Prostate gland (tissue), 2 donors: ENCODE data around the gene CACNA2D4. TPM values are rescaled to one million over a fixed set of nuclear protein-coding genes. Genes with fewer than 3 reads are reported as not detected.
A peak's percentile ranks its signal among the peaks of the same experiment; 100 is the strongest.

Experiments used
- DNase-seq: peaks from one replicate; pipeline ENCODE4 v3.0.0-alpha.2; 2019; ENCODE audit warnings: low spot score
- H3K27ac ChIP-seq, 2 donors: fragments of 200-600 bp; sonication (generic); 2 replicates each; pipeline ENCODE4 v1.5.1; 2017 to 2019
- H3K27me3 ChIP-seq: fragments of 200-600 bp; sonication (generic); replicated peaks from 2 replicates; pipeline ENCODE4 v1.5.1; 2019; ENCODE audit not compliant: insufficient read depth
- H3K36me3 ChIP-seq, 2 donors: fragments of 200-600 bp; sonication (generic); 1 replicate in 1 of 2; 2 replicates in 1 of 2; pipeline versions ENCODE4 v1.5.1 to v1.8.1; 2017 to 2019
- H3K4me1 ChIP-seq: fragments of 200-600 bp; sonication (generic); replicated peaks from 2 replicates; pipeline ENCODE4 v1.5.1; 2019
- H3K4me3 ChIP-seq, 2 donors: fragments of 200-600 bp; sonication (generic); 2 replicates each; pipeline ENCODE4 v1.5.1; 2017 to 2019
- H3K9me3 ChIP-seq: fragments of 200-600 bp; sonication (generic); 2 replicates; pipeline ENCODE4 v1.5.1; 2017
- CTCF ChIP-seq, 4 experiments: fragments of 200-600 bp in 2 of 4; fragments of 450-650 bp in 2 of 4; sonication (generic) in 2 of 4; IDR thresholded peaks; 1 replicate in 3 of 4; 2 replicates in 1 of 4; pipeline ENCODE4 v1.5.1; 2016 to 2019; ENCODE audit warnings: antibody characterized with exemption in 4 of 4, mild to moderate bottlenecking in 2 of 4, moderate library complexity in 2 of 4
- POLR2A ChIP-seq: fragments of 450-650 bp; IDR thresholded peaks from one replicate; pipeline ENCODE4 v1.6.1; 2016; ENCODE audit warnings: antibody characterized with exemption, mild to moderate bottlenecking
- POLR2AphosphoS5 ChIP-seq: sonication (generic); formaldehyde crosslinking; IDR thresholded peaks from one replicate; pipeline ENCODE4 v1.6.1; 2017; ENCODE audit warnings: antibody characterized with exemption
- WGBS: methylation state at CpG from one replicate; pipeline ENCODE4 v1.1.5; 2018; 5-methylcytosine and 5-hydroxymethylcytosine counted together
- intact Hi-C: fragments of 100-400 bp; cut with DNase I; formaldehyde crosslinking; loops from one replicate; pipeline ENCODE4 v1.14.2; 2022
- total RNA-seq, 2 donors: library from RNA; depleted of rRNA; stranded (reverse); fragments of >200 nt; gene quantifications; one replicate each; pipeline ENCODE4 v1.1.0, GENCODE V29; 2016

The CACNA2D4 gene
- total RNA-seq, 2 donors from 2014 or later: 1.4 to 9.4 TPM

- H3K4me3 ChIP-seq: no peak overlapping the region
- 86% methylated on average over 6 of the region's 6 CpGs for WGBS
- no peaks in the 10 kb centered on the region for H3K9me3 ChIP-seq
- H3K4me1 ChIP-seq: peaks cover 5% of the 10 kb centered on the region
- intact Hi-C loops: loop anchor here (5.0 kb wide), 3 partner anchors 254 to 784 kb away; partner anchors contain the start of gene CACNA1C
- H3K27ac ChIP-seq: no peak overlapping the region
- no peaks in the 10 kb centered on the region for H3K36me3 ChIP-seq
- H3K27me3 ChIP-seq: no peaks in the 10 kb centered on the region
- TF ChIP-seq POLR2A (no peak), CTCF (IDR thresholded peaks at IDR 0.05) (no peak), POLR2AphosphoS5 (no peak)
- no peak for DNase-seq
These were observed 119.8 kb downstream of the CACNA2D4 start for GRCh38 chr12:1798641-1799020.

GRCh38 chr12:1797991-1798640 is 120.3 kb downstream of the CACNA2D4 start:
- no peak overlapping the region for H3K4me3 ChIP-seq
- no peak overlapping the region for H3K27ac ChIP-seq

GRCh38 chr12:1797011-1797901 is 121.2 kb downstream of the CACNA2D4 start:
- Histone ChIP-seq H3K4me1 (peaks cover 5% of the 10 kb centered on the region), H3K27ac (peak overlapping the region; percentile 69 to 70), H3K36me3 (no peaks in the 10 kb centered on the region), H3K27me3 (no peaks in the 10 kb centered on the region), H3K9me3 (no peaks in the 10 kb centered on the region), H3K4me3 (peak overlapping the region; percentile 40 to 59)
- no peak for DNase-seq
- intact Hi-C loops: loop anchor here (2.0 to 5.0 kb wide), 4 partner anchors 238 to 785 kb away; partner anchors contain the start of gene CACNA1C
- TF ChIP-seq CTCF (IDR thresholded peaks at IDR 0.05) (peak in 1 of 4 experiments; percentile 6), POLR2A (peak; percentile 28), POLR2AphosphoS5 (no peak)
- 10% methylated on average over 48 of the region's 71 CpGs for WGBS

More at GRCh38 chr12:1797991-1798640, 120.3 kb downstream of the CACNA2D4 start:
- intact Hi-C loops: loop anchor here (2.0 to 5.0 kb wide), 4 partner anchors 237 to 784 kb away; partner anchors contain the start of gene CACNA1C
- Histone ChIP-seq H3K36me3 (no peaks in the 10 kb centered on the region), H3K4me1 (peaks cover 5% of the 10 kb centered on the region), H3K9me3 (no peaks in the 10 kb centered on the region), H3K27me3 (no peaks in the 10 kb centered on the region)
- 93% methylated on average over 22 of the region's 22 CpGs for WGBS
- TF ChIP-seq POLR2AphosphoS5 (no peak), CTCF (IDR thresholded peaks at IDR 0.05) (no peak), POLR2A (no peak)
- DNase-seq: no peak

- Histone ChIP-seq H3K9me3 (no peaks in the 10 kb centered on the region), H3K36me3 (no peaks in the 10 kb centered on the region), H3K4me3 (peak overlapping the region; percentile 40 to 59), H3K4me1 (peaks cover 5% of the 10 kb centered on the region), H3K27ac (peak overlapping the region; percentile 69 to 70), H3K27me3 (no peaks in the 10 kb centered on the region)
- intact Hi-C loops: loop anchor here (1.0 to 5.0 kb wide), 5 partner anchors 144 to 786 kb away; partner anchors contain the start of gene CACNA1C
- no peak for DNase-seq
- WGBS: under 1% methylated on average over 30 of the region's 43 CpGs
- TF ChIP-seq POLR2AphosphoS5: no peak
- no peak for TF ChIP-seq CTCF (IDR thresholded peaks at IDR 0.05)
- TF ChIP-seq POLR2A: no peak
These were observed 121.9 kb downstream of the CACNA2D4 start for GRCh38 chr12:1796515-1797010.
